Kidney (tissue), 14 donors: ENCODE results near the gene PEX10. TPM values are rescaled to one million over a fixed set of nuclear protein-coding genes. Genes with fewer than 3 reads are reported as not detected.

ENCODE experiments used
- DNase-seq, 5 donors: peaks; one replicate each; pipeline ENCODE4 v3.0.0-alpha.2; 2013 to 2020
- FAIRE-seq: peaks from 2 replicates; lab custom pipeline; 2012; peaks lifted over from hg19 to GRCh38; lab: Jason Lieb, UNC
- H3K27ac ChIP-seq, 2 donors: one replicate each; pipeline ENCODE4 v1.7.0; 2013; ENCODE audit warnings: low read depth in 2 of 2, low read length in 2 of 2, inconsistent platforms in 1 of 2
- H3K27me3 ChIP-seq: one replicate; pipeline ENCODE4 v1.7.1; 2013; ENCODE audit warnings: low read length, inconsistent platforms; ENCODE audit not compliant: control insufficient read depth, insufficient read depth
- H3K36me3 ChIP-seq, 3 donors: one replicate each; pipeline versions ENCODE4 v1.7.0 to v1.7.1; 2013; ENCODE audit warnings: low read length in 3 of 3, control low read depth in 1 of 3, inconsistent platforms in 1 of 3; ENCODE audit not compliant: insufficient read depth in 3 of 3, control insufficient read depth in 2 of 3
- H3K4me1 ChIP-seq, 3 donors: one replicate each; pipeline versions ENCODE4 v1.7.0 to v1.7.1; 2013; ENCODE audit warnings: low read length in 3 of 3, inconsistent platforms in 1 of 3, low read depth in 1 of 3; ENCODE audit not compliant: control insufficient read depth in 2 of 3, insufficient read depth in 2 of 3
- H3K4me3 ChIP-seq, 3 donors: one replicate each; pipeline versions ENCODE4 v1.7.0 to v1.8.1; 2013; ENCODE audit warnings: low read length in 3 of 3, control low read depth in 1 of 3, inconsistent platforms in 1 of 3
- H3K9ac ChIP-seq, 3 donors: one replicate each; pipeline versions ENCODE4 v1.7.0 to v1.7.1; 2013; ENCODE audit warnings: low read length in 3 of 3, control low read depth in 1 of 3, inconsistent platforms in 1 of 3
- H3K9me3 ChIP-seq, 3 donors: one replicate each; pipeline versions ENCODE4 v1.7.0 to v1.7.1; 2013; ENCODE audit warnings: low read length in 3 of 3, control low read depth in 1 of 3, inconsistent platforms in 1 of 3; ENCODE audit not compliant: control insufficient read depth in 2 of 3, insufficient read depth in 1 of 3
- CTCF ChIP-seq: IDR thresholded peaks from 3 replicates; pipeline ENCODE4 v1.5.1; 2012; ENCODE audit warnings: mild to moderate bottlenecking, moderate library complexity, borderline replicate concordance; ENCODE audit not compliant: insufficient read depth; ENCODE audit errors: extremely low read depth
- intact Hi-C: fragments of 100-400 bp; cut with DNase I; formaldehyde crosslinking; loops from one replicate; pipeline ENCODE4 v1.11.1; 2022
- polyA plus RNA-seq: library from polyadenylated mRNA; stranded (reverse); fragments of 350-450 nt; fragmentation: Illumina TruSeq; extraction: RNeasy Lipid Tissue Mini Kit (QIAGEN cat#74804); gene quantifications from one replicate; pipeline ENCODE4 v1.2.3, GENCODE V29; 2014; ENCODE audit warnings: low read depth, low replicate concordance; ENCODE audit not compliant: insufficient read depth
- total RNA-seq: library from RNA; stranded (reverse); fragmentation: NEBNext Ultra II Directional; extraction: Animal tissue kit (Norgen Biotek cat#: 25700); gene quantifications from one replicate; pipeline ENCODE4 v1.2.1, GENCODE V29; 2021
- donor health status: control.
- donor health status: control.
- donor health status: control.
- donor health status: control.
- donor health status: control.
- donor health status: DM: yes; HTN: yes; CAD: no.
- donor health status: Normal renal cell carcinoma (clear cell type).

PEX10 gene
- total and polyA plus RNA-seq, 2 donors from 2014 or later: 25.6 to 26.8 TPM

- Histone ChIP-seq H3K4me1 (peaks cover 0 to 3% (median 0%) of the 10 kb centered on the region in 3 donors), H3K27me3 (no peaks in the 10 kb centered on the region), H3K9ac (no peak overlapping the region), H3K4me3 (no peak overlapping the region), H3K36me3 (no peaks in the 10 kb centered on the region), H3K9me3 (no peaks in the 10 kb centered on the region), H3K27ac (no peak overlapping the region)
- DNase-seq: peak in 1 of 5 donors; percentile 70
- TF ChIP-seq CTCF: no peak
- intact Hi-C loops: no loop called here
- FAIRE-seq: no peak
Observed at GRCh38 chr1:2377751-2378440, 34.5 kb downstream of the PEX10 start.

GRCh38 chr1:2376931-2377672 lies 35.3 kb downstream of the PEX10 start:
- FAIRE-seq (no peak), DNase-seq (peak in 1 of 5 donors; percentile 69)
- H3K9ac ChIP-seq: no peak overlapping the region
- H3K4me3 ChIP-seq: no peak overlapping the region
- peaks cover 0 to 3% (median 0%) of the 10 kb centered on the region in 3 donors for H3K4me1 ChIP-seq
- no peaks in the 10 kb centered on the region for H3K27me3 ChIP-seq
- no peak for TF ChIP-seq CTCF
- H3K9me3 ChIP-seq: no peaks in the 10 kb centered on the region
- intact Hi-C loops: no loop called here
- peaks cover 0 to under 1% (median 0%) of the 10 kb centered on the region in 3 donors for H3K36me3 ChIP-seq
- H3K27ac ChIP-seq: no peak overlapping the region

GRCh38 chr1:2376261-2376741 lies 36.1 kb downstream of the PEX10 start:
- intact Hi-C loops: no loop called here
- no peaks in the 10 kb centered on the region for H3K9me3 ChIP-seq
- no peak for TF ChIP-seq CTCF
- no peak overlapping the region for H3K27ac ChIP-seq
- H3K4me3 ChIP-seq: no peak overlapping the region
- H3K9ac ChIP-seq: no peak overlapping the region
- H3K27me3 ChIP-seq: no peaks in the 10 kb centered on the region
- DNase-seq: peak in 1 of 5 donors; percentile 68
- no peaks in the 10 kb centered on the region for H3K4me1 ChIP-seq
- FAIRE-seq: no peak
- H3K36me3 ChIP-seq: peaks cover 0 to 4% (median 2%) of the 10 kb centered on the region in 3 donors
